IPS-NIHi11 (cell line): Measurements from ENCODE around the gene MAN1B1.

Source experiments
- DNase-seq: peaks from one replicate; pipeline ENCODE4 v3.0.0; 2012; ENCODE audit warnings: mixed read lengths, low spot score

MAN1B1 gene

GRCh38 chr9:137086531-137087408, at the start of gene MAN1B1:
TSS of gene MAN1B1 (plus strand) at chr9:137086985. CDS start at chr9:137087000, 15 bp downstream.
- peak; percentile 97 for DNase-seq

GRCh38 chr9:137037035-137037434, 49.8 kb upstream of the MAN1B1 start:
- DNase-seq: no peak

- no peak for DNase-seq
Measured at GRCh38 chr9:137037483-137037882, 49.3 kb upstream of the MAN1B1 start.

- DNase-seq: no peak
Measured at GRCh38 chr9:137038916-137039315, 47.9 kb upstream of the MAN1B1 start.

GRCh38 chr9:137039611-137040366, 47.0 kb upstream of the MAN1B1 start:
- no peak for DNase-seq

GRCh38 chr9:137040568-137040967, 46.2 kb upstream of the MAN1B1 start:
- DNase-seq: no peak

- no peak for DNase-seq
Measured at GRCh38 chr9:137041124-137041523, 45.7 kb upstream of the MAN1B1 start.

- no peak for DNase-seq
Measured at GRCh38 chr9:137042751-137043727, 43.7 kb upstream of the MAN1B1 start.

GRCh38 chr9:137044037-137044436, 42.7 kb upstream of the MAN1B1 start:
- no peak for DNase-seq

GRCh38 chr9:137044502-137045177, 42.1 kb upstream of the MAN1B1 start:
- DNase-seq: no peak

GRCh38 chr9:137045294-137046087, 41.3 kb upstream of the MAN1B1 start:
- DNase-seq: peak; percentile 69

GRCh38 chr9:137046088-137046787, 40.5 kb upstream of the MAN1B1 start, which contains the start of gene NPDC1:
TSS of gene NPDC1 (minus strand) at chr9:137046177. CDS start at chr9:137045989, 188 bp downstream.
- DNase-seq: peak; percentile 93

GRCh38 chr9:137048655-137049543, 37.9 kb upstream of the MAN1B1 start:
- peak; percentile 74 for DNase-seq

- DNase-seq: peak; percentile 71
Measured at GRCh38 chr9:137049544-137050449, 37.0 kb upstream of the MAN1B1 start.

GRCh38 chr9:137050570-137050969, 36.2 kb upstream of the MAN1B1 start:
- peak; percentile 35 for DNase-seq

GRCh38 chr9:137051145-137051724, 35.5 kb upstream of the MAN1B1 start:
- no peak for DNase-seq

GRCh38 chr9:137052293-137052692, 34.5 kb upstream of the MAN1B1 start:
- DNase-seq: no peak
